HG03342 (cell line): ENCODE data around the gene SCGB1D1.
"Not testable (repeated sequence)": the region's sequence is repeated elsewhere in the genome, so short reads cannot be mapped to it uniquely, and the experiment has no call there.

Source experiments
- ATAC-seq: cut with Tn5 transposase; IDR thresholded peaks from one replicate; pipeline ENCODE4 v1.9.1; 2021; ENCODE audit warnings: mild to moderate bottlenecking, moderate library complexity; ENCODE audit not compliant: unreplicated experiment

Gene SCGB1D1

DNA sequence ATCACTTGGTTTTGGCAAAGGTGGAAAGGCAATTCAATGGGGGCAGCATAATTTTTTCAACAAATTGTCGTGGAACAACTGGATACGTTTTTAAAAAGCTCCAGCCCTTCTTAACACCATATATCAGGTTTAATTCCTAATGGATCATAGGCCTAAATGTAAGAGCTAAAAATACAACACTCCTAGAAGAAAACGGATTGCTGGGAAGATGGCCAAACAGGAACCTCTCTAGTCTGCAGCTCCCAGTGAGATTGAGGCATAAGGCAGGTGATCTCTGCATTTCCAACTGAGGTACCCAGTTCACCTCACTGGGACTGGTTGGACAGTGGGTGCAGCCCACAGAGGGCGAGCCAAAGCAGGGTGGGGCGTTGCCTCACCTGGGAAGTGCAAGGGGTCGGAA, 32.4 kb upstream of the SCGB1D1 start:
- ATAC-seq: no peak

DNA sequence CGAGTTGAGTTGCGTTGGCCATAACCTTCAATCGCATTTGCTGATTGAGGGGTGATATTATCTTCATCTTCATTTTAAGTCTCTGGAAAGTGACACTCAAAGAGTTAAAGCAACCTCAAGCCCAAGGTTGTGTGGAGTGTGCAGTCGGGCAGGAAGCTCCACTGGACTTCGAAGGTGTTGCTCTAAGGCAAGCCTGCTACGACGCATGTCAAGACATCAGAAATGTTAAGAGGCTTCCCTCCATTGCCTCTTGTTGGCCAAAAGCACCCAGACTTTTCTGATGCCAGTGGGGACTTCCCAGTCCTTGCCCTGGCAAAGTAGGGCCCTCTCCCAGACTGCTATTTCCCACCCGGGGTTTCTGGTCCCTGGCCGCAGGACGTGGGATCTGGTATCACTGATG, 23.6 kb upstream of the SCGB1D1 start:
- no peak for ATAC-seq

DNA sequence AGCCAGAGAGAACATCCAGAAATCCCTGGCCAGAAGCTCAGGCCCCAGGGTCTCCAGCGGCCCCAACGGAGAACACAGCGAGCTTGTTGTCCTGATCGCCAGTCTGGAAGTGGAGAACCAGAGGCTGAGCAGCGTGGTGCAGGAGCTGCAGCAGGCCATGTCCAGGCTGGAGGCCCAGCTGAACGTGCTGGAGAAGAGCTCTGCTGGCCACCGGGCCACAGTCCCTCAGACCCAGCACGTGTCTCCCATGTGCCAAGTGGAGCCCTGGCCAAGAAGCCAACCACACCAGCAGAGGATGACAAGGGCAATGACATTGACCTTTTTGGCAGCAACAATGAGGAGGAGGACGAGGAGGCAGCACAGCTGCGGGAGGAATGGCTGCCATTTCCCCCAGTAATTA, 20.6 kb upstream of the SCGB1D1 start:
- ATAC-seq: no peak

DNA sequence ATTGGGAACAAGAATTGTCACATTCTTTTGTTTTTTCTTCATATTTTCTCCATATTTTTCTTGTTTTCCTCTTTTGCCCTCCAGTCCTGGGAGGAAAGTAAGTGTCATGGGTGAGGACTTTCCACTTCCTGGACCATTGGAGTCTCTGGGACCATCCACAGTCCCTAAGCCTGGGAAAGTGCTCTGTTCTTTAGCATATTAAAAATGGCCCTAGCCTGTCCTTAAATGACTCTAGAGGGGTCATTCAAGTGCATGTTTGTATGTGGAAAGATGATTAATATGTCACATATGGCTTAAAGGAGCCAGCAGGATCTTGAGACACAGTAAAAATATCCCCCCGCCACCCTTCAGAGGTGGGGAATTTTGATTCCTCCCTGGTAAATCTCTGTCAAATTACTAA, 20.1 kb upstream of the SCGB1D1 start:
- no peak for ATAC-seq

DNA sequence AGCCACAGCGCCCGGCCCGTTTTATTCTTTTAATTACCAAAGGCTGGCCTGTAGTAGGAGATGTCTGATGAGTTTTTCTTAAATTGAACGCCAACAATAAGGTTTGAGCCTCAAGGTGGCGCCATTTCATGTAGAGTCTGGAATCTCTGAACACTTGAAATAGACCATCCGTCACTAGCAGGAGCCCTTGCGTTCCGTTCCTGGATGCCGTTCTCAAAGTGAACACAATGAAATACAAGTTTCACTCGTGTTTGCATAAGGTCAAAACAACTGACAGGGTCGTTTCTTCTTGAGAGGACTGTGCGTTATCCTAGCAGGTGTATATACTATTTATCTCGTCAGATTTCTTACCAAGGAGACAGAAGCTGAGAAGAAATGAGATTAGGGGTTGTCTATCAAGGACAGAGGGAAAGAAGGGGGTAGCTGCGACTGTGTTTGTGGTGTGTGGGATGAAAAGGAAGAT, 18.7 kb upstream of the SCGB1D1 start:
- ATAC-seq: no peak

DNA sequence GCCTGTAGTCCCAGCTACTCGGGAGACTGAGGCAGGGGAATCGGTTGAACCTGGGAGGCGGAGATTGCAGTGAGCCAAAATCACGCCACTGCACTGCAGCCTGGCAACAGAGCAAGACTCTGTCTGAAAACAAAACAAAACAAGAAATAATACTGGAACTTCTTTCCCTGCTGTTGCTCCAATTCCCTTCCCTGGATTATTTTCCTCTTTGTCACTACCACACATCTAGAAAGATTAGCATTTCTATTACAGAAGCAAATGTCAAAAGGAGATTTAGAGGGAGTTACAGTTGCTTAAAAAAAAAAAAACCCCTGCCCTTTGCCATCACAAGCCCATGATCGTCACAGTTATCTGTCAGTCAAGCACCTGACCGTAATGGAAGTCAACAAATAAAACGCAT, 17.7 kb upstream of the SCGB1D1 start:
- ATAC-seq: no peak

DNA sequence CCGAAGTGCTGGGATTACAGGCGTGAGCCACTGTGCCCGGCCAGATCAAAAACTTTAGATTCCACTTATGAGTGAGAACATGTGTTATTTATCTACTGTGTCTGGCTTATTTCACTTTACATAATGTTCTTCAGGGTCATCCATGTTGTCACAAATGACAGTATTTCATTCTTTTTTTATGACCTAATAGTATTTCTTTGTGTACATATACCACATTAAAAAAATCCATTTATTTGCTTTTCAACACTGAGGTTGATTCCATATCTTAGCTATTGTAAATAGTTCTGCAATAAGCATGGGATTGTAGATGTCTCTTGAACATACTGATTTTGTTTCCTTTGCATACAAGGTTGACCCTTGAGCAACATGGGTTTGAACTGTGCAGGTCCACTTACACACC, 13.2 kb upstream of the SCGB1D1 start:
- ATAC-seq: no peak

DNA sequence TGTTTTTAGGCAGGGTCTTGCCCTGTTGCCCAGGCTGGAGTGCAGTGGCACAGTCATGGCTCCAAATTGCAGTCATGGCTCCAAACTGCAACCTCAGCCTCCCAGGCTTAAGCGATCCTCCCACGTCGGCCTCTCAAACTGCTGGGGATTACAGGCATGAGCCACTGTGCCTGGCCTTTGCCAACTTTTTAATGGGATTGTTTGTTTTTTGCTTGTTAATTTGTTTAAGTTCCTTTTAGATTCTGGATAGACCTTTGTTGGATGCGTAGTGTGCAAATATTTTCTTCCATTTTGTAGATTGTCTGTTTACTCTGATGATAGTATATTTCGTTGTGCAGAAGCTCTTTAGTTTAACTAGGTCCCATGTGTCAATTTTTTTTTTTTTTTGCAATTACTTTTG, 10.0 kb upstream of the SCGB1D1 start:
- no peak for ATAC-seq

DNA sequence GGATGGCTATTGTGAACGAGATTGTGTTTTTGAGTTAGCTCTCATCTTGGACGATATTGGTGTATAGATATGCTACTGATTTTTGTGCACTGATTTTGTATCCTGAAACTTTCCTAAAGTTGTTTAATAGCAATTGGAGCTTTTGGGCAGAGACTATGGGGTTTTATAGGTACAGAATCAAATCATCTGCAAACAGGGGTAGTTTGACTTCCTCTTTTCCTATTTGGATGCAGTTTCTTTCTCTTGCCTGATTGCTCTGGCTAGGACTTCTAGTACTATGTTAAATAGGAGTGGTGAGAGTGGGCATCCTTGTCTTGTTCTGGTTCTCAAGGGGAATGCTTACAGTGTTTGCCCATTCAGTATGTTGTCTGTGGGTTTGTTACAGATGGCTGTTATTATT, 8.9 kb upstream of the SCGB1D1 start:
- ATAC-seq: no peak

DNA sequence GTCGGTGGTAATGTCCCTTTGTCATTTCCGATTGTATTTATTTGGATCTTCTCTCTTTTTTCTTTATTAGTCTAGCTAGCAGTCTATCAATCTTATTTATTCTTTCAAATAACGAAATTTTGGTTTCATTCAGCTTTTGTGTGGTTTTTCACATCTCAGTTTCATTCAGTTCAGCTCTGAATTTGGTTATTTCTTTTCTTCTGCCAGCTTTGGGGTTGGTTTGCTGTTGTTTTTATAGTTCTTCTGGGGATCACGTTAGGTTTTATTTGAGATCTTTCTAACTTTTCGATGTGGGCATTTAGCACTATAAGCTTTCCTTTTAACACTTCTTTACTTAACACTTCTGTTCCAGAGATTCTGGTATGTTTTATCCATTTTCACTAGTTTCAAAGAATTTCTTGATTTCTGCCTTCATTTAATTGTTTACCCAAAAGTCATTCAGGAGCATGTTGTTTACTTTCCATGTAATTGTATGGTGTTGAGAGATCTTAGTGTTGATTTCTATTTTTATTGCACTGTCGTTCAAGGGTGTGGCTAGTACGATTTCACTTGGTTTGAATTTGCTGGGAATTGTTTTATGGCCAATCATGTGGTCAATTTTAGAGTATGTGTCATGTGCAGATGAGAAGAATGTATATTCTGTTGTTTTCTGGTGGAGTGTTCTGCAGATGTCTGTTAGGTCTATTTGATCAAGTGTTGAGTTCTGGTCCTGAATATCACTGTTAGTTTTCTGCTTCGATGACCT, 7.7 kb upstream of the SCGB1D1 start:
- no peak for ATAC-seq

DNA sequence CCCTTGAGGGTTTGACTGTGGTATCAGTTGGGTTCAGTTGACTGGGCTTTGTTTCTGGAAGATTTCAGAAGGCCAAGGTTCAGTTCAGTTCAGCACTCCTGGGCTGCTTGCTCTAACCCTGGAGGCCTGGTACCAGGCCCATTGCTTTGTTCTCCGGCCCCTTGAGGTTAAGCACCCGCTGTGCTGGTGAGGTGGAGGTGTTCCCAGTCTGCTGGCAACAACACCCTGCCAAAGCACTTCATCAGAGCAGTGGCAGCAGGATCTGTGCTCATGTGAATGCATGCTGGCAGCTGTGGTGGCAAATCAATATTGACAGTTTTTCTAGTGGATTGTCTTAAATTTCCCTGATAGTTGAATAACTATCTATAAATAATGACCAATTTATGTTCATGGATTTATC, 3.8 kb upstream of the SCGB1D1 start:
- ATAC-seq: no peak

DNA sequence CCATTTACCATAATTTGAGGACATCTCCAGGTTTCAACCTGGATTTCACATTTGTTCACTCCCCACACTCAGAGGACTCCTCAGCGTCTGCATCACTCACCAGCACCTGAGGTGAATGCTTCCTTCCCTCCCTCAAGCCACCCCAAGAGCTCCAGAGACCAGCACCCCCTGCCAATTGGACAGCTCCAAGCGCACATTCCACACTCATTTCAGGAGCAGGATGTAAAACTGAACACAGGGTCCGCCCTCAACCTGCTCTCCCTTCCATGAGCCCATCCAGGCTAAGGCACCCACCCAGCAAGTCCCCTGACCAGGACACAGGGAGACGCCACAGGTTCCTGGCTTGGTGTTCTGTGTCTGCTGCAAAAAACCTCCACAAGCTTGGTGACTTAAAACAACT, 3.9 kb downstream of the SCGB1D1 start:
- no peak for ATAC-seq

DNA sequence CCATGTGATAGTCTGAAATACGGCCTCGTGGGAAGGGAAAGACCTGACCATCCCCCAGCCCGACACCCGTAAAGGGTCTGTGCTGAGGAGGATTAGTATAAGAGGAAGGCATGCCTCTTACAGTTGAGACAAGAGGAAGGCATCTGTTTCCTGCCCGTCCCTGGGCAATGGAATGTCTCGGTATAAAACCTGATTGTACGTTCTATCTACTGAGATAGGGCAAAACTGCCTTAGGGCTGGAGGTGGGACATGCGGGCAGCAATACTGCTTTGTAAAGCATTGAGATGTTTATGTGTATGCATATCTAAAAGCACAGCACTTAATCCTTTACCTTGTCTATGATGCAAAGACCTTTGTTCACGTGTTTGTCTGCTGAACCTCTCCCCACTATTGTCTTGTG, 5.0 kb downstream of the SCGB1D1 start:
- not testable (repeated sequence) for ATAC-seq

DNA sequence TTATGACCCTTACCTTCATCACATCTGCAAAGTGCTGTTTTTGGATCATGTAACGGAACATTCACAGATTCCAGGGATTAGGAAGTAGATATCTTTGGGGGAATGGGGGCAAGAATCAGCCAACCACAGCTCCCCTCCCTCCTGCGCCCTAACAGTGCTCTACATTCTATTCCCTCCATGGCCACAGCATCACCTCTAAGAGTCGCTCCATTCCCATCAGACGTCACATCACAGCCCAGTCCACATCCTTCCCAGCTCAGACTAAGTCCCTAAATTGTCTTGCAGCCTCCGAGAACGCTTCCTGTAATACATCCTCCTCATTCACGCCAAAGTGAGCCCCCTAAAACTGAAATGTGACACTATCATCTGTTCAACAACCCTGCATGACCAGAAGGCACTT, 5.9 kb downstream of the SCGB1D1 start:
- no peak for ATAC-seq

DNA sequence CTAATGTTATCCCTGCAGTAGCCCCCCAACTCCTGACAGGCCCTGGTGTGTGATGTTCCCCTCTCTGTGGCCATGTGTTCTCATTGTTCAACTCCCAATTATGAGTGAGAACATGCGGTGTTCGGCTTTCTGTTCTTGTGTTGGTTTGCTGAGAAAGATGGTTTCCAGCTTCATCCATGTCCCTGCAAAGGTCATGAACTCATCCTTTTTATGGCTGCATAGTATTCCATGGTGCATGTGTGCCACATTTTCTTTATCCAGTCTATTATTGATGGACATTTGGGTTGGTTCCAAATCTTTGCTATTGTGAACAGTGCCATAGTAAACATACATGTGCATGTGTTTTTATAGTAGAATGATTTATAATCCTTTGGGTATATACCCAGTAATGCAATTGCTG, 7.4 kb downstream of the SCGB1D1 start:
- ATAC-seq: not testable (repeated sequence)

DNA sequence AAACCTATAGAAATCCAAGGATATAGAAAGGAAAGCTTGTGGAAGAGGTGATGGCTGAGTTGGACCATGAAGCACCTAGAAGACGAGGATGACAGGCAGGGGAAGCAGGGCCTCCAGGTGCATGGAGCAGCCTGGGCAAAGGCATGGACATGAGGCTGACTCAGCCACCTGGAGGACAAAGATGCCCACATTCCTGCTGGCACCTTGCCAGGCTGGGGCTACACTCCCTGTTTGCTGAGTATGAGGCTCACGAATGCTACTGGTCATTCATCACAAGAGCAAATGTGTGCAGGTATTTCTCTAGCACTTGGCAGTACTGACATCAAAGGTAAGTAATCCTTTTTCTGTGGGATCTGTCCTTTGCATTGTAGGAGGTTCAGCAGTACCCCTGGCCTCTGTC, 11.4 kb downstream of the SCGB1D1 start:
- ATAC-seq: no peak

DNA sequence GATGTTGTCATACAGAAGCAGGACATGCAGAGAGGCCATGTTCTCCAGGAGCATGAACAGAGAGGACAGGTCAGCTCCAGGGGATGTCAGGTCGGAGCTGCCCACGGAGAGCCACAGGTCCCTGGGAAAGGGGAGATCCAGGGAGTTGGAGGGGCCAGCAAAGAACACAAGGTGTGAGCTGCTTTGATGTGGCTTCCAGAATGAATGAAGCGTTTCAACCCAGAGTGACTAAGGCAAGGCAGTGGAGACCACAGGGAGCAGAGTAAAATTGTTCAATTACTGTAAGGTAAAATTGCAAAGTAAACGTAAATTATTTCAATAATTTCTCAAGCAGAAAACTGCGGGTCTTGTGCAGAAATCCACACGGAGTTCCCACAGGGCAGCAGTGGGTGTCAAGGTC, 12.9 kb downstream of the SCGB1D1 start:
- ATAC-seq: no peak

DNA sequence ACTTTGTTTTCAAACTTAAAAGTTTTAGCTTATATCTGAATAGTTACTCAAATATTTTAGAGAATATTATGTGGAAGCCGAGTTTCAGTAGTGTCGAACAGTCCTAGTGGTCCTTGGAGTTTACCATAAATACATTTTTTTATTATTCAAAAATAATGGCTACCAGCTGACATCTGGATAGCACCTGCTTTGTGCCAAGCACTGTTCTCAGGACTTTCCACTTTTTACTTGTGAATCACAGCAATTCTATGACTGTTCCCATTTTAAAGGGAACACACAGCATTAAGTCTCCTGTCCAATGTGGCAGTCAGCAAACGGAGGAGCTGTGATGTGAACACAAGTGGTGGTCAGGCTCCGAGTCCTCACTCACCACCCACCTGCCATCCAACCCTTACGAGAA, 14.4 kb downstream of the SCGB1D1 start:
- ATAC-seq: no peak

DNA sequence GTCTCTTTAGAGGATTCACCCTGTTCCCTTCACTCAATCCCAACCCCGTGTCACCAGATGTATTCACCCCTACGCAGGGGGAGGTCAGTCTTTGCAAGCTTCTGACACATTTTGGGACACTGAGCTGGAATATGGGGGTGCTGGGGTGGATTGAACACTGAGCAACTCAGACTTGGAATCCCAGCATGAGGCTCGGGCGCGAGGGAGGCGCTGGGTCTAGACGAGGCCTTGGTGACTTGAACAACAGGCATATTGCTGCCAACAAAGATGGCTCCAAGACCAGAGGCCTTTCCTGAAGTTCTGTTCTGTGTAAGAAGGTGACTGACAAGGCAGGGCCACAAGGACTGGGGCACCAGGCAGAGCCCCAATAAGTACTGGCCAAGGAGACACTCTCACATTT, 15.4 kb downstream of the SCGB1D1 start:
- no peak for ATAC-seq

DNA sequence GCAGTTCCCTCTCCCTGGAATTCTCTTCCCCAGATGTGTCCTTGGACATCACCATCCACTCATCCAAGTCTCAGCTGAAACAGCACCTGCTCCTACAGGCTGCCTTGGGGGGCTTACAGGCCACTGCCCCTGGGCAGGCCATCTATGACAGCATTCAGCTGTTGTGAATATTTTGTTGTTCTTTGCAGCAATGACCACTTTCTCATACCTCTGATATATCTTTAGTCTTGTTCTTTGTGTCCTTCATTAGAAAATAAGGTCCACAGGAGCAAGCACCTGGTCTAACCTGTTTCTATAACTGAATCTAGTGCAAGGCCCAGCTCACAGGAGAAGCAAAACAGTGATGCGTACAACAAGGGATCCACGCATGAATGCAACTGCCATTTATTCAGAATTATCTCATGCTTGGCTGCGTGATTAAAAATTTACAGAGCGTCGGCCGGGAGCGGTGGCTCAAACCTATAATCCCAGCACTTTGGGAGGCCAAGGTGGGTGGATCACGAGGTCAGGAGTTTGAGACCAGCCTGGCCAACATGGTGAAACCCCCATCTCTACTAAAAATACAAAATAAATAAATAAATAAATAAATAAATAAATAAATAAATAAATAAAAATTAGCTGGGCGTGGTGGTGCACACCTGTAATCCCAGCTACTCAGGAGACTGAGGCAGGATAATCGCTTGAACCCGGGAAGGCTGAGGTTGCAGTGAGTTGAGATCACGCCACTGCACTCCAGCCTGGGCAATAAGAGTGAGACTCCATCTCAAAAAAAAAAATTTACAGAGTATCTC, 16.5 kb downstream of the SCGB1D1 start:
- not testable (repeated sequence) for ATAC-seq

DNA sequence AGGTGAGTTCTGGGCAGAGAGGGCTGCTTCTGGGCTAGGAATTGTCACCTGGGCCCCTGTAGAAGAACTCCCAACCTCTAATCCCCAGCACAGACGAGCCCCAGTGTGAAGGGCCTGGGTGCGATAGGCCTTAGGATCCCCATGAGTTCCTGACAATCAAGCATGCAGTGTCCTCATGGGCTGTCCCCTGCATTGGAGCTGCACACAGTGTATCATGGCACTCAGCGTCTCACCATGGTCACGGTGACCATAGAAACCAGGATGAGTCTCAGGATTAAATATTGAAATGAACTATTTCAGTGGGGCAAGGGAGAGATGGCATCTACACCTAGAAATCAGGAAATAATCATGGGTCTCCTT, 18.7 kb downstream of the SCGB1D1 start:
- ATAC-seq: no peak

DNA sequence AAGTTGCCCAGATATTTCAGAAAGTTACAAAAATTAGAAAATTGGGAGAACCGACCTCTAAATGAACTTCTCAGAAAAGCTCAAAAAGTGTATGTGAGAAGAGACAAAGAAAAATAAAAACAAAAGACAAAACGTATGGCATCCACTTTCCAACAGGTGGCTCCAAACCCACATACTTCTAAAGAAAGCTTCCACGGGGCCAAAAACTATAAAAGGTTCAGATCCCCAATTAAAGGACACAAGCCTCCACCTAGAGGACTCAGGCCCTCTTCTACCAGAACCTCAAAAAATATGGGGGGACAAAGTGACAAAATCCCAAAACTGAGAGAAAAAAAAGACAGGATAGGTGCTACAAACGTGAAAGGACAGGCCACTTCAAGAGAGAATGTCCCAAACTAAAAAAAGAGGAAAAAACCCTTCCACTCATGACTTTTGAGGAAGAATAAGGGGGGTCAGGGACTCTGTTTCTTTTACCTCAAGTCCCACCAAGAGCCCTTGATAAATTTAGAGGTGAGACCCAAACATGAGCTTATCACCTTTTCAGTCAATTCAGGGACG, 27.3 kb downstream of the SCGB1D1 start:
- ATAC-seq: no peak
